HG03103 (cell line): ENCODE measurements around the gene FAM209B.
"Not testable (repeated sequence)": the region's sequence is repeated elsewhere in the genome, so short reads cannot be mapped to it uniquely, and the experiment has no call there.

Source experiments
- ATAC-seq: cut with Tn5 transposase; IDR thresholded peaks from one replicate; pipeline ENCODE4 v1.9.1; 2021; ENCODE audit warnings: low read depth; ENCODE audit not compliant: unreplicated experiment

FAM209B gene

DNA sequence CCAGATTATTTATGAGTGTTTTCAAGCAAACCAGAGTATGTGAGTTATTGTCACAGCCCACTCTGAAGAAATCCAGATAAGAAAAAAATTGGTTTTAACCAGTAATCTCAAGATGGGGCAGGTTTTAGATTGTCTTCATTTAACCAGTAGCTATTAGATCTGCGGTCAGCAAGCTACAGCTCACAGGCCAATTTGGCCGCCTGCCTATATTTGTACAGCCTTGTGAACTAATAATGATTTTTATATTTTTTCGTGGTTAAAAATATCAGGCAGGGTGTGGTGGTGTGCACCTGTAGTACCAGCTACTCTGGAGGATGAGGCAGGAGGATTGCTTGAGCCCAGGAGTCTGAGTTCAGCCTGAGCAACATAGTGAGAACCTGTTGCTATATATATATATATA lies 5.0 kb downstream of the FAM209B start:
- no peak for ATAC-seq

DNA sequence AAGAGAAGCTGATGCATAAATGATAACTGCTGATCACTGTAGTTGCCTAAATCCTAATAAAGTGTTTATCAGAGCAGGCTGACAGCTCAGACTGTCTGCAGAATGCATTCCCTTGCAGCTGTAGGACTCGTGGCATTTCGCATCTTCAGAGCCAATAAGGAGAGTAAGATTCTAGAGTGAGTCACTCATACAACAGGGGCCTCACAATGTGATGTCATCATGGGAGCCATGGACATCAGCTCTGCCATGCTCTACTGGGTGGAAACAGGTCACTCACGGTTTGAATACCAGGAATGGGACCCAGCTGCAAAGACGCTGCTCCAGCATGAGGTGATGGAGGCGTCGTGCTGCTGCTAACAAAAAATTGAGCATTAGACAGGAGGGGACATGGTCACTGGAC lies 7.4 kb downstream of the FAM209B start:
- ATAC-seq: no peak

GRCh38 chr20:56542489-56543030 lies 9.5 kb downstream of the FAM209B start:
- no peak for ATAC-seq

GRCh38 chr20:56551571-56551970 lies 18.5 kb downstream of the FAM209B start:
- ATAC-seq: no peak

GRCh38 chr20:56552911-56553629 lies 20.0 kb downstream of the FAM209B start:
- ATAC-seq: no peak

GRCh38 chr20:56554869-56555268 lies 21.8 kb downstream of the FAM209B start:
- peak; percentile 89 for ATAC-seq

- no peak for ATAC-seq
These were observed 25.9 kb downstream of the FAM209B start for GRCh38 chr20:56558968-56559367.

DNA sequence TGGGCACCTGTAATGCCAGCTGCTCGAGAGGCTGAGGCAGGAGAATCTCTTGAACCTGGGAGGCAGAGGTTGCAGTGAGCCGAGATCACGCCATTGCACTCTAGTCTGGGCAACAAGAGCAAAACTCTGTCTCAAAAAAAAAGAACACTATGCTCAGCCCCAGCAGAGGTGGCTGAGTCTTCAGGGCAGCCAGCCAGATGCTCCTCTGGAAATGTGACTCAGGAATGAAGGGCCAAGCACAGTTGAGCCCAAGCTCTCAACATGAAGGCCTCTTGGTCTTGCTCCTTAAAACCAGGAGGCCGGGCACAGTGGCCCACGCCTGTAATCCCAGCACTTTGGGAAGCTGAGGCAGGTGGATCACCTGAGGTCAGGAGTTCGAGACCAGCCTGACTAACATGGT lies 31.5 kb downstream of the FAM209B start:
- not testable (repeated sequence) for ATAC-seq

DNA sequence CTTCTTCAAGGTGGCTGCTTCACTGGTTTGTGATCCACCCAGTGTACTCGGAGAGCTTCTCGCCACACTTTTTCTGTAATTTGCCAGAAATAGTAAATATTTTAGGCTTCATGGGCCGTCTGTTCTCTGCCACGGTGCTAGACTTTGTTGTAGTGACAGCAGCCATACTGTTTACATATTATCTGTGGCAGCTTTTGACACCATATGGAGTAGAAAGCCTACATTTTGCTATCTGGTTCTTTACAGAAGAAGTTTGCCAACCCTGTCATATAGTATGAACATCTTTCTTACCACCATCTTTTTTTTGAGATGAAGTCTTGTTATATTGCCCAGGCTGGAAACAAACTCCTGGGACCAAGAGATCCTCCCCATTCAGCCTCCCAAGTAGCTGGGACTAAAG lies 32.5 kb downstream of the FAM209B start:
- ATAC-seq: no peak

DNA sequence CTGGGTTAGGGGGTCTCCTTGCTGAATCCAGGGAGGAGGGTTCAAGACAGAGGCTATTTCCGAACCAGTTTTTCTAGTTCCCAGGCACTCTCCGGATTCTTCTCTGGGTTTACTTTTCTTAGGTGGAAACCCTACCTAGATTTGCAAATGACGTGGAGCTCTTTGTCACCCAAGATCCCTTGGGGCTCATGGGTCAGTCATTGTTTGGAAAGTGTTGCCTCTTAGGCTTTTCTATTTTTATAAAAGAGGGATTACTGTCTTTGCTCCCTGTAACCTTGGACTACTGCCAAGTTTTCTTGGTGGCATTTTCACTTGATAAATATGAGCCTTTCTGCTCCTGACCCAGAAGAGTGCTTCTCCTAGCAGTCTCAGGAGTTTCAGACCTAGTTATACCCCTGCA lies 33.6 kb downstream of the FAM209B start:
- ATAC-seq: no peak

GRCh38 chr20:56570832-56571231 lies 37.8 kb downstream of the FAM209B start:
- no peak for ATAC-seq

GRCh38 chr20:56572172-56572571 lies 39.1 kb downstream of the FAM209B start:
- no peak for ATAC-seq

GRCh38 chr20:56573986-56574385 lies 40.9 kb downstream of the FAM209B start:
- no peak for ATAC-seq

DNA sequence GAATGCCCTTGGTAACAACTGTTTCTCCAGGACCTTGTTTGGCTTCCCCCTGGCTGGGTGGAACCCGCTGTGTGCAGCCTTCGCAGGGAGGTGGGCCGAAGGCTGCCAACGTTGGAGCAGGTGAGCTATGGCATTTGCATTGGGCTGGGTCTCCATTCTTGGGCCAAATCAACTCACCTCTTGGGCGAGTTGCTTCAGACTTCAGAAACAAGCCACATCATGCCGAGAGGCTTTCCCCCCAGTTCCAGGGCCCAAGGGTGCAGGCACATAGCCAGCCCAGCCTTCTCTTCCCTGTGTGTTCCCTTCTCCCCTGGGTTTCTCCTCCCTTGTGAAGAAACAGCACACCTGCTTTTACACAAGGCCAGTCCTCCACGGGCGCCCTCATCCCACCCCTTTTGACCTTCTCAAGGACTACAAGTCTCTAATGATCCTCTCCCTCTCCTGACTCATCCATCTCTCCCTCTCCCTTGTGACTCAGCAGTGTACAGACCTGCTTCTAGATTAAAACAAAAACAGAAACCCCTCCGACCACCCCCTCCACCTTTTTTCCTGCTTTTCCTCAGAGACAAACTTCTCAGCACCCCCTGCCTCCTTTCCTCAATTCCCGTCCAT lies 41.6 kb downstream of the FAM209B start:
- ATAC-seq: no peak

DNA sequence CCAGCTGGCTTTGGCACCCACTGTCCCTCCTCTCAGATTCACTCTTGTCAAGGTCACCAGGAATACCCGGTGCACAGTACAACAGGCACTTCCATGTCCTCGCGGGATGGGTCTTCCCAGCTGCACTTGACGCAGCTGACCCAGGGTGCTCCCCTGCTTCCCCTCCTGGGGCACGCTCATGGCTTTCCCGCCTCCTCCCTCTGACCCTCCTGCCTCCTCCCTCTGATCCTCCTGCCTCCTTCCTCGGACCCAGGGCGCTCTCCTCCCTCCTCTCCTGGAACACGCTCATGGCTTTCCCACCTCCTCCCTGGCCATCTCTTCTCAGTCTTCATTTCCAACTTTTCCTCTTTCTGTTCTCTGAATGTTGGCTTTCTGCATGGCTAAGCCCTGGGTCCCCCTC lies 42.1 kb downstream of the FAM209B start:
- ATAC-seq: no peak

DNA sequence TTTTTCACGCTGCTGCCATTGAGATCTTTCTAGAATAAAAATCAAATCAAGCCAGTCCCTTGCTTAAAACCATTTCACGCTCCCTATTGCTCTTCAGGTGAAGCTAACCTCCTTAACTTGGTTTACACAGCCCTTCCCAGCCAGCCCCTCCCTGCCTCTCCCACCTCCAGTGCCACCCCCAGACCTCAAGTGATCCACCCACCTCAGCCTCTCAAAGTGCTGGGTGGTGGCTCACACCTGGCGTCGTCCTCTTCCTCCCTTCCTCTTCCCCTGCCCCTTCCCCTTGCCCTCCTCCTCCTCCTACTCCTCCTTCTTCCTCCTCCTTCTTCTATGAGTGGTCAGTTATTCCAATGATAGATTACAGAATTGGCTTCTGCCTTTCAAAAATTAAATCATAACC lies 42.9 kb downstream of the FAM209B start:
- no peak for ATAC-seq

DNA sequence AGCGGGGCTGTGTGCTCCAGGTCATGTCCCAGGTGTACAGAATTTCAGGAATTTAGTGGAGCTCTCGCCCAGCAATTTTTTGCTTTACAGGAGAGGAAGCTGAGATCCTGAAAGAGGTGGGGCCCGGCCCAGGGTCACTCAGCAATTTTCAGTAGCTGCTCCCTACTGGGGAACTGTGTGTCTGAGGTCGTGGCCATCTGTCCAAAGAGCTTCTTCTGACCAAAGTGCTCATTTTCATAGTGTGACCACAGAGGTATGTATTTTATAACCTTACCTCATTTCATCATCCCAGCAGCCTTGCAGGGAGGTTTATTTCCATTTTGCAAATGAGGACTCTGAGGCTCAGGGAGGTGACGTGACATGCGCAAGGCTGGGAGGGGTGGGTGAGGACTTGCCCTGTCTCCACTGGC lies 46.3 kb downstream of the FAM209B start:
- ATAC-seq: no peak

GRCh38 chr20:56580226-56580625 lies 47.2 kb downstream of the FAM209B start:
- no peak for ATAC-seq

DNA sequence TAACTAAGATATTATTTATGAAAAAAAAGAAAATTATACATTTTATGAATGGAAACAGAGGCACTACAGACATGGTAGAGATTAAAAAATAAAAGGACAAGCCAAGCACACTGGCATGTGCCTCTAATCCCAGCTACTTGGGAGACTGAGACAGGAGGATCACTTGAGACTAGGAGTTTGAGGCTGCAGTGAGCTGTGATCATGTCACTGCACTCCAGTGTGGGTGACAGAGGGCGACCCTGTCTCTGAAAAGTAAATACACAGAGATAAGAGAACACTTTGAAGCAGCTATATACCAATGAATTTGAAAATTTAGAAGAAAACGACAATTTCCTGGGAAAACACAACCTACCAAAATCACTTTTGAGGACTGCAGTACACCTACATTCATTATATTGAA lies 48.7 kb downstream of the FAM209B start:
- ATAC-seq: no peak

- no peak for ATAC-seq
These were observed 49.5 kb downstream of the FAM209B start for GRCh38 chr20:56582542-56582941.

GRCh38 chr20:56584916-56585315 lies 51.9 kb downstream of the FAM209B start:
- no peak for ATAC-seq
